Nephron (organoid): ENCODE data around the gene WIPF2.
A peak's percentile ranks its signal among the peaks of the same experiment; 100 is the strongest.

Experiments used
- H3K27ac Mint-ChIP-seq, 3 experiments: 2 replicates each; pipeline ENCODE4 v1.8.0; 2020; ENCODE audit warnings: mixed read lengths in 3 of 3, mild to moderate bottlenecking in 2 of 3, moderate library complexity in 1 of 3
- H3K27me3 Mint-ChIP-seq: 2 replicates; pipeline ENCODE4 v1.8.0; 2021; ENCODE audit warnings: low read depth, mild to moderate bottlenecking, moderate library complexity, mixed read lengths
- H3K36me3 Mint-ChIP-seq: 2 replicates; pipeline ENCODE4 v1.8.0; 2020; ENCODE audit warnings: low read depth, mixed read lengths
- H3K4me1 Mint-ChIP-seq: 2 replicates; pipeline ENCODE4 v1.8.0; 2020; ENCODE audit warnings: mixed read lengths
- H3K4me3 Mint-ChIP-seq, 3 experiments: 2 replicates each; pipeline ENCODE4 v1.8.0; 2020; ENCODE audit warnings: mild to moderate bottlenecking in 3 of 3, mixed read lengths in 3 of 3, moderate library complexity in 2 of 3
- H3K9me3 Mint-ChIP-seq: 2 replicates; pipeline ENCODE4 v1.8.0; 2020; ENCODE audit warnings: mixed read lengths
- TF ChIP-seq, protein P1 (sequence below), 3 experiments: fragments of 200-600 bp; sonication (generic); IDR thresholded peaks; one replicate each; pipeline ENCODE4 v1.5.0; 2021; ENCODE audit warnings: antibody characterized with exemption in 3 of 3; ENCODE audit not compliant: unreplicated experiment in 3 of 3

Gene WIPF2

DNA sequence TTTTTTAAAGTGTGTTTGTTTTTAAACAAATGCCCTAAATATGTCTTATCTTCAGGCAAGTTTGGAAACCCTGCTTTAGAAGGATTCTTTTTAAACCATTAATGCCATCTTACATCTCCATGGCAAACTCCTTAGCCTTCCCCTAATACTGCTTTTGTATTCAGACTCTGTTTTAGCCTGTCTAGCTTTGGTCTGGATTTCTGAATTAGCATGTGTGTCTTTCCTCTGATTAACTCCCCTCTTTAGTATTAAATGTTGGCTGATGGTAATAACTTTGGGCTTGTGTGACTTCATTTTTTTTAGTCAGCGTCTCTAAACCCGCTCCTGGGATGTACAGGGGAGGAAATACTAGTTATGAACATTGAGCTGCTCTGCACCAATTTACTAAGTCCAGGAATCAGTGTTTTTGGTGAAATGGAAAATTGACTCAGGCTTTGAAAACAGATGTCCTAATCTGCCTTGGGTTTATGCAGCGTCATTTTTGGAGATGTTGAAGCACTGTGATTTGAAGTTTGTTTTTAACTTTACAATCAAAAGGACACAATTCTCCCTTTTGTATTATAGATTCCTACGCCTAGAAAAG, 22.2 kb downstream of the WIPF2 start:
- Mint-ChIP-seq H3K27me3 (no peaks in the 10 kb centered on the region), H3K27ac (peak overlapping the region in 1 of 3 experiments; percentile 33), H3K36me3 (peaks cover 13% of the 10 kb centered on the region), H3K4me1 (peaks cover 12% of the 10 kb centered on the region), H3K4me3 (no peak overlapping the region), H3K9me3 (no peaks in the 10 kb centered on the region)
- TF ChIP-seq, protein P1, sequence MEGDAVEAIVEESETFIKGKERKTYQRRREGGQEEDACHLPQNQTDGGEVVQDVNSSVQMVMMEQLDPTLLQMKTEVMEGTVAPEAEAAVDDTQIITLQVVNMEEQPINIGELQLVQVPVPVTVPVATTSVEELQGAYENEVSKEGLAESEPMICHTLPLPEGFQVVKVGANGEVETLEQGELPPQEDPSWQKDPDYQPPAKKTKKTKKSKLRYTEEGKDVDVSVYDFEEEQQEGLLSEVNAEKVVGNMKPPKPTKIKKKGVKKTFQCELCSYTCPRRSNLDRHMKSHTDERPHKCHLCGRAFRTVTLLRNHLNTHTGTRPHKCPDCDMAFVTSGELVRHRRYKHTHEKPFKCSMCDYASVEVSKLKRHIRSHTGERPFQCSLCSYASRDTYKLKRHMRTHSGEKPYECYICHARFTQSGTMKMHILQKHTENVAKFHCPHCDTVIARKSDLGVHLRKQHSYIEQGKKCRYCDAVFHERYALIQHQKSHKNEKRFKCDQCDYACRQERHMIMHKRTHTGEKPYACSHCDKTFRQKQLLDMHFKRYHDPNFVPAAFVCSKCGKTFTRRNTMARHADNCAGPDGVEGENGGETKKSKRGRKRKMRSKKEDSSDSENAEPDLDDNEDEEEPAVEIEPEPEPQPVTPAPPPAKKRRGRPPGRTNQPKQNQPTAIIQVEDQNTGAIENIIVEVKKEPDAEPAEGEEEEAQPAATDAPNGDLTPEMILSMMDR (IDR thresholded peaks at IDR 0.05; ENCODE audit: unreplicated experiment in 3 of 3): no peak

DNA sequence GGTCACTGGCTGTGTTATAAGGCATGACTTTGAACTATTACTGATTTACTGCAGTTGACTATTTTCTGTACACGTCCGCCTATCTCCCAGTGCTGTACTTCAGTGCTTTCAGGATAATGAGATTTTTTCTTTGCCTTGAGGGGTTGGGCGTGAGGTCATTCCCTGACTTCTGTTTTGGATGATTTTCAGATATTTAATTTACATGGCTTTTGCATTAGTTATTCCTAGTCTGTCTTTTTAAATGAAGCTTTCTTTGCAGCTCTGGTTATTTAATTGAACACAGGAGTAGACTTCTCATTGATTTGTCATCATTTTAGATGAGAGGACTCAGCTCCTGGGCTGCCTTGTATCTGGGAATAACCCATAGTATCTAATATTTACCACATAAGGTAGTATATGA, 23.7 kb downstream of the WIPF2 start:
- Mint-ChIP-seq H3K27ac (no peak overlapping the region), H3K27me3 (no peaks in the 10 kb centered on the region), H3K36me3 (peaks cover 7% of the 10 kb centered on the region), H3K4me1 (peaks cover 12% of the 10 kb centered on the region), H3K4me3 (no peak overlapping the region), H3K9me3 (no peaks in the 10 kb centered on the region)
- TF ChIP-seq, protein P1 (IDR thresholded peaks at IDR 0.05; ENCODE audit: unreplicated experiment in 3 of 3): no peak

DNA sequence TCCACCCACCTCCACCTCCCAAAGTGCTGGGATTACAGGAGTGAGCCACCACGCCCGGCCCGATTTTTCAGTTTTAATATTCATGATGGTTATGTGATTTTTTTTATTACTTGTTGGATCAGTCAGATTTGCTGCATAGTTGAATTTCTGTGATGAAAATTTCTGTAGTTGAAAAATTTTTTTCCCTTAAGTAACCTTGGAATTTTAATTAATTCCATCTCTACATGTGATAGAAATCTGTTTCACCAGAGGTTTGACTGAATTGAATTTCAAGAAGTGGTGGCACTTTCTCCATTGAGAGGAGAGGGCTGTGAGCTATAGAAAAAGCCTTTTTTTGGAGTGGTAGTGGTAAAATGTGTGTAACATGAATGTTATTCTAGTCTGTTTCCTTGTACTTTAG, 24.7 kb downstream of the WIPF2 start:
- H3K4me3 Mint-ChIP-seq: no peak overlapping the region
- TF ChIP-seq, protein P1 (IDR thresholded peaks at IDR 0.05; ENCODE audit: unreplicated experiment in 3 of 3): no peak
- no peaks in the 10 kb centered on the region for H3K27me3 Mint-ChIP-seq
- H3K9me3 Mint-ChIP-seq: no peaks in the 10 kb centered on the region
- no peak overlapping the region for H3K27ac Mint-ChIP-seq
- peaks cover 12% of the 10 kb centered on the region for H3K4me1 Mint-ChIP-seq
- H3K36me3 Mint-ChIP-seq: peaks cover 7% of the 10 kb centered on the region

DNA sequence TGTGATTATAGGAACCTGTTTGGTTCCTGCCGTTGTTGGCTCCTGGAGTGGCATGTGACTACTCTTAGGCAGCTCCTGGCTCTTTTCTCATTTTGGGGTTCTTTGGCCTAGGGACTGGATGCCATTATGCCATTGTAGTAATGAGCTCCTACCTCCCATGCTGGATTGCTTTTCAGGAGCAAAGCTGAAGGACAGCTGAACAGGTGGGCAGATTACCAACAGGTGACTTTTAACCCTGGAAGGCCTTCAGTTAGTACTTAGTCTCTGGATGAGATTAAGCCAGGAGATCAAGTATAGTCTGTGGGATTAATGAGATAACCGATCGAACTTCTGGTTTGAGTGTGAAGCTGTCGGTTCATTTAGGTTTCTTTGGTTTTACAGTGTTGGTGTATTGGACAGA, 25.2 kb downstream of the WIPF2 start:
- TF ChIP-seq, protein P1 (IDR thresholded peaks at IDR 0.05; ENCODE audit: unreplicated experiment in 3 of 3): no peak
- Mint-ChIP-seq H3K36me3 (peaks cover 7% of the 10 kb centered on the region), H3K4me3 (no peak overlapping the region), H3K4me1 (peaks cover 17% of the 10 kb centered on the region), H3K27me3 (no peaks in the 10 kb centered on the region), H3K9me3 (no peaks in the 10 kb centered on the region), H3K27ac (no peak overlapping the region)

DNA sequence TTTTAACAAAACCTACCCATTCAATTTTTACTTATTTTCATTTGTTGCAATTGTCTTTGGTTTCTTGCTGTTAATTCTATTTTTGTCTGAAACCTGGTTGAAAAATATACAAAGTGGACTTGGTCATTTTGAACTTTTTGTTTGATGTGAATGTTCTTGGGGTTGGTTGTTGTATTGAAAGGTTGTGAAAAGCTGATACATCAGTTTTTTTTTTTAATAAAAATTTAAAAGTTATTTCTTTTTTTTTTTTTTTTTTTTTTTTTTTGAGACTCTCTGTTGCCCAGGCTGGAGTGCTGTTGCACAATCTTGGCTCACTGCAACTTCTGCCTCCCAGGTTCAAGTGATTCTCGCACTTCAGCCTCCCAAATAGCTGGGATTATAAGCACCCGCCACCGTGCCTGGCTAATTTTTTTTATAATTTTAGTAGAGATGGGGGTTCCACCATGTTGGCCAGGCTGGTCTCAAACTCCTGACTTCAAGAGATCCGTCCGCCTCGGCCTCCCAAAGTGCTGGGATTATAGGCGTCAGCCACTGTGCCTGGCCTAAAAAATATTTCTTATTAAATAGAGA, 28.9 kb downstream of the WIPF2 start:
- H3K36me3 Mint-ChIP-seq: peaks cover 4% of the 10 kb centered on the region
- no peaks in the 10 kb centered on the region for H3K27me3 Mint-ChIP-seq
- no peaks in the 10 kb centered on the region for H3K9me3 Mint-ChIP-seq
- no peak overlapping the region for H3K4me3 Mint-ChIP-seq
- TF ChIP-seq, protein P1 (IDR thresholded peaks at IDR 0.05; ENCODE audit: unreplicated experiment in 3 of 3): no peak
- no peak overlapping the region for H3K27ac Mint-ChIP-seq
- peaks cover 16% of the 10 kb centered on the region for H3K4me1 Mint-ChIP-seq

DNA sequence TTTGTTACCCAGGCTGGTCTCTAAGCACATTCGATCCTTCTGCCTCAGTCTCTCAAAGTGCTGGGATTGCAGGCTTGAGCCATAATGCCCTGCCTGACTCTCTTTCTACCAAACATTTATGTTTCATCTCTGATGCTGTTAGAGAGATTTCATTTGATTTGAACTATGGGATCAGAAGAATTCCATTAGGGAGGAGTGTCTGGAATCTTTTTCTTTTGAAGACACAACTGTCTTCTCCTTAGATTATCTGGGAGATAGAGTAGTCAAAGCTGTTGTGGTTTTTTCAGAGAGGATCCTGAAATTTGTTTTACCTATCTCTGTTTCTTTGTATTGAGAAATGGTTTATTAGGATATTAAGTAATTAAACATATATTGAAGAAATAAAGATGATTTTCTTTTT, 29.4 kb downstream of the WIPF2 start:
- Mint-ChIP-seq H3K36me3 (peaks cover 8% of the 10 kb centered on the region), H3K27me3 (no peaks in the 10 kb centered on the region), H3K27ac (peak overlapping the region in 1 of 3 experiments; percentile 11)

More for the DNA sequence above, 29.4 kb downstream of the WIPF2 start:
- Mint-ChIP-seq H3K4me3 (no peak overlapping the region), H3K4me1 (peaks cover 16% of the 10 kb centered on the region), H3K9me3 (no peaks in the 10 kb centered on the region)
- TF ChIP-seq, protein P1 (IDR thresholded peaks at IDR 0.05; ENCODE audit: unreplicated experiment in 3 of 3): no peak
